GM18499 (cell line): Measurements from ENCODE around the gene NRSN2.
"Not testable (repeated sequence)": the region's sequence is repeated elsewhere in the genome, so short reads cannot be mapped to it uniquely, and the experiment has no call there.

ENCODE experiments used
- ATAC-seq: cut with Tn5 transposase; IDR thresholded peaks from one replicate; pipeline ENCODE4 v1.9.1; 2021; ENCODE audit warnings: moderate number of reproducible peaks; ENCODE audit not compliant: insufficient read depth, unreplicated experiment

Gene NRSN2

DNA sequence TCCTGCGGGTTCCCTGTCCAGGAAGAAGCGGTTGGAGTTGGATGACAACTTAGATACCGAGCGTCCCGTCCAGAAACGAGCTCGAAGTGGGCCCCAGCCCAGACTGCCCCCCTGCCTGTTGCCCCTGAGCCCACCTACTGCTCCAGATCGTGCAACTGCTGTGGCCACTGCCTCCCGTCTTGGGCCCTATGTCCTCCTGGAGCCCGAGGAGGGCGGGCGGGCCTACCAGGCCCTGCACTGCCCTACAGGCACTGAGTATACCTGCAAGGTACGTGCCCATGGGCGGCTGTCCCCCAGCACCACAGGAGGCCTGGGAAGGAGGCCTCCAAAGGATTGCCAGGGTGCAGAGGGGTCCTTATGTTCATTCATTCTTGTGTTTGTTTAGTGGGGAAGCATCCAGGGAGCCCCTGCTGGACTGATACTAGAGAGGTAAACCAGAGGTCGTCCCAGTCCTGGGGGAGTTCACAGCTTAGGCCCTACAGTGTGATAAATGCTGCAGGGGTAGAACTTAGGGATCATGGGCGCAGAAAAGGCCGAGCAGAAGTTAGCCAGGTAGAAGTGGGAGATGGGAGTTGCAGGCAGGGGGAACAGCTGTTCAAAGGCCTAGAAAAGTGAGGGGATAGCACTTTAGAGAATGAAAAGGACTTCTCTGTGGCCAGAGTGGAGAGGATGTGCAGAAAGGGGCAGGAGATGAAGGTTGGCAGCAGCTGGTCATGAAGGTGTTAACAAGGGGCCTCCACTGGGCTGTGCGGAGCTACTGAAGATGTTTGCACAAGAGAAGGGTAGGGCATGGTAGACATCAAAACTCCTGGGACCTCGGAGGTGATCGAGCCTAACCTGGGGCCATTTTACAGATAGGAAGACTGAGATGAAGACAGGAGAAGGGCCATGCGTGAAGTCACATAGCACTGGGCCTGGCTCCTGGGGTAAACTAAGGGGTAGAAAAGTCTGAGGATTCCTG, 41.4 kb downstream of the NRSN2 start:
- ATAC-seq = no peak

DNA sequence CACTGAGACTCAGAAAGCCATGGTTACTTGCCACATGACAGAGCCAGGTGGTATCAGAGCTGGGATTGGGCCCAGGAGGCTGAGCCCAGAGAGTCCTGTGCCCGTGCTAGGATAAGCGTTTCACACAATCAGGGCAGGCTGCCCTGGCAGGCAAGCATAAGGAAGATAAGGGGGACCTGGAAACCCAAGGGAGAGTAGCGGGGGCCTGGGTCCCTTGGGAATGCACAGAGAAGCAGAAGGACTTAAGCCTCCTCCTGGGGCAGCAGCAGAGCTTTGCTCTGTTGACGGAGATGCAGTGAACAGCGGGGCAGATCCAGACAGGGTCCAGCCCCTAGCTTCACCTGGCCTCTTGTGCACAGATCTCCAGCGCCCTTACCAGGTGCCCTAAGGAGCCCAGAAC, 42.3 kb downstream of the NRSN2 start:
- no peak for ATAC-seq

DNA sequence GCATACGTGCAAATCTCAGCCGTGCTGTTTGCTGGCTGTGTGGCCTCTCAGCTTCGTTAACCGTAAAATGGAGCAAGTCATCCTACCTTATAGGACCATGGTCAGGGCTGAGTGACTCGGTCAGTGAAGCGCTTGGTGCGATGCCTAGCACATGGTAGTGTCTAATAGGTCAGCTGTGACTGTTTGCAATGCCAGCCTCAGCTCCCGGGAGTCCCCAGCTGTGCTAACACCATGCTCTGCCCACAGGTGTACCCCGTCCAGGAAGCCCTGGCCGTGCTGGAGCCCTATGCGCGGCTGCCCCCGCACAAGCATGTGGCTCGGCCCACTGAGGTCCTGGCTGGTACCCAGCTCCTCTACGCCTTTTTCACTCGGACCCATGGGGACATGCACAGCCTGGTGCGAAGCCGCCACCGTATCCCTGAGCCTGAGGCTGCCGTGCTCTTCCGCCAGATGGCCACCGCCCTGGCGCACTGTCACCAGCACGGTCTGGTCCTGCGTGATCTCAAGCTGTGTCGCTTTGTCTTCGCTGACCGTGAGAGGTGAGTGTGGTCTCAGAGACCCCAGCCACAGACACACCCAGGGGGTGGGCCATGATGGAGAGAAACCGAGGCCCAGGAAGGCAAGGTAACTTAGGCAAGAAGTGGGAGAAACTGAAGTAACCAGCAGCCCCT, 44.3 kb downstream of the NRSN2 start:
- ATAC-seq = no peak

DNA sequence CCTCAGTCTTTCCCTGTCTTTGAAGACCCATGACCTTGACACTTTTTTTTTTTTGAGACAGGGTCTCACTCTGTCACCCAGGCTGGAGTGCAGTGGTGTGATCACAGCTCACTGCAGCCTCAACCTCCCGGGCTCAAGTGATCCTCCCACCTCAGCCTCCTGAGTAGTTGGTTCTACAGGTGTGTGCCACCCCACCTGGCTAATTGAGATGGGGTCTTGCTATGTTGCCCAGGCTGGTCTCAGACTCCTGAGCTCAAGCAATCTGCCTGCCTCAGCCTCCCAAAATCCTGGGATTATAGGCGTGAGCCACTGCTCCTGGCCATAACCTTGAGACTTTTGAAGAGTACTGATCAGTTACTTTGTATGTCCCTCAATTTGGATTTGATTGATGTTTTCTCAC, 46.4 kb downstream of the NRSN2 start:
- not testable (repeated sequence) for ATAC-seq

DNA sequence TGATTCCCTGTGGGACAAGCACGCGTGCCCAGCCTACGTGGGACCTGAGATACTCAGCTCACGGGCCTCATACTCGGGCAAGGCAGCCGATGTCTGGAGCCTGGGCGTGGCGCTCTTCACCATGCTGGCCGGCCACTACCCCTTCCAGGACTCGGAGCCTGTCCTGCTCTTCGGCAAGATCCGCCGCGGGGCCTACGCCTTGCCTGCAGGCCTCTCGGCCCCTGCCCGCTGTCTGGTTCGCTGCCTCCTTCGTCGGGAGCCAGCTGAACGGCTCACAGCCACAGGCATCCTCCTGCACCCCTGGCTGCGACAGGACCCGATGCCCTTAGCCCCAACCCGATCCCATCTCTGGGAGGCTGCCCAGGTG, 49.3 kb downstream of the NRSN2 start:
- no peak for ATAC-seq

DNA sequence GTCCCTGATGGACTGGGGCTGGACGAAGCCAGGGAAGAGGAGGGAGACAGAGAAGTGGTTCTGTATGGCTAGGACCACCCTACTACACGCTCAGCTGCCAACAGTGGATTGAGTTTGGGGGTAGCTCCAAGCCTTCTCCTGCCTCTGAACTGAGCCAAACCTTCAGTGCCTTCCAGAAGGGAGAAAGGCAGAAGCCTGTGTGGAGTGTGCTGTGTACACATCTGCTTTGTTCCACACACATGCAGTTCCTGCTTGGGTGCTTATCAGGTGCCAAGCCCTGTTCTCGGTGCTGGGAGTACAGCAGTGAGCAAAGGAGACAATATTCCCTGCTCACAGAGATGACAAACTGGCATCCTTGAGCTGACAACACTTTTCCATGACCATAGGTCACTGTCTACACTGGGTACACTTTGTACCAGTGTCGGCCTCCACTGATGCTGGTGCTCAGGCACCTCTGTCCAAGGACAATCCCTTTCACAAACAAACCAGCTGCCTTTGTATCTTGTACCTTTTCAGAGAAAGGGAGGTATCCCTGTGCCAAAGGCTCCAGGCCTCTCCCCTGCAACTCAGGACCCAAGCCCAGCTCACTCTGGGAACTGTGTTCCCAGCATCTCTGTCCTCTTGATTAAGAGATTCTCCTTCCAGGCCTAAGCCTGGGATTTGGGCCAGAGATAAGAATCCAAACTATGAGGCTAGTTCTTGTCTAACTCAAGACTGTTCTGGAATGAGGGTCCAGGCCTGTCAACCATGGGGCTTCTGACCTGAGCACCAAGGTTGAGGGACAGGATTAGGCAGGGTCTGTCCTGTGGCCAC, 49.9 kb downstream of the NRSN2 start:
- no peak for ATAC-seq

DNA sequence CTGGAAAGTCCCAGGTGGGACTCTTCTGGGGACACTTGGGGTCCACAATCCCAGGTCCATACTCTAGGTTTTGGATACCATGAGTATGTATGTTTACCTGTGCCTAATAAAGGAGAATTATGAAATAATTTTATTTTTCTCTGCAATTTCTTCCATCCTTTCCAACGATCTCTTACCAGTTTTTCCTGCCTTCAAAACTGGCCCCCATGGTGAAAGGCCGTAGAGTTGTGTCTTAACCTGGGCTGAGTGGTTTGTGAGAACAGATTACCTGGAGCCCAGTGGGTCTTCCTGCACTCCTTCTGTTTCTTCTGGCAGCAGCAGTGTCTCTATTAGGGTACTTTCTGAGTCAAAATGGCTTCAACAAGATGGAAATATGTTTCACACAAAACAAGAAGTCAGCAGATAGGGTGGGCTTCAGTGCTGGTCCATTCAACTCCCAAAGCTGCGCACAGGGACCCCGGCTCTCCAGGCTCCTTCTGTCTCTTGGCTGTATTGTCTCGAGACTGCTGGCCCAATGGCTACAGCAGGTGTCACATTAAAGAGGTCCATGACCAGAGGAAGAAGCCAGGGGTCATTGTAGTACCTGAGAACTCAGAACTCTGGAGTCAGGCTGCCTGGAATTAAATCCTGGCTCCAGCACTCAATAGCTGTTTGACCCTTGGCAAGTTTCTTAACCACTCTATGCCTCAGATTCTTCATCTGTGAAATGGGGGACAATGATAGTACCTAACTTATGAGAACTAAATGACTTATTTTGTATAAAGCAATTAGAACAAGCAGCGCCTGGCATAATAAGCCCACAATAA, 50.7 kb downstream of the NRSN2 start:
- no peak for ATAC-seq

DNA sequence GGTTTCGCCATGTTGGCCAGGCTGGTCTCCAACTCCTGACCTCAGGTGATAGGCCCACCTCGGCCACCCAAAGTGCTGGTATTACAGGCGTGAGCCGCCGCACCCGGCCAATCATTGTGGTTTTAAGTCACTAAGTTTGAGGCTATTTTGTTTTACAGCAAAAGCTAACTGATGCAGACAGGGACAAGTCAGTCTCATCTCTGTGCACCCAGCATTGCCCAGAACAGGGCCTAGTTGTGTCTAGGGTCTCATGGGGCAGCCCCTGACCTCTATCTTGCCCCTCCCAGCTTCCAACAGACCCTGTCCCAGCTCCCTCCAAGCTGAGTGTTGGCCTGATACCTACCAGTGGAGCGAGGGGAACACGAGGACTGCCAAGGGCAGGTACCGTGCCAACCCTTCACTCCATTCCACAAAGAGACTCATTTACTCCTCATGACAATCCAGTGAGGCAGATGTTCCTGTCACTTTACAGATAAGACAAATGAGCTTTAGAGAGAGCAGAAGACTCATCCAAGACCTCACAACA, 52.3 kb downstream of the NRSN2 start:
- no peak for ATAC-seq

DNA sequence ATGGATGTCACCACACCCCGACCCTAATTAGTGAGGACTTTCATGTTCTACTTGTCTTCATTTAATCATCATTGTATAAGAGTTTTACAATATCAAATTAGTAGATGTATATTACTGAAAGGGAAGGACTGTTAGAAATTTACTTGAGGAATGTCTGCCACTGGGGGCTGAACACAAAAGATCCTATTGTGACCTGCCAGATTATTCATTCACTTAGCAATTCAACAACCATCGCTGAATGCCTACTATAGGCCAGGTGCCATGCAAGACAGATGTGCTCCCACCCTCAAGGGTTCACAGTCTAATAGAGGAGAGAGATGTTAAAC, 53.2 kb downstream of the NRSN2 start:
- ATAC-seq = no peak

DNA sequence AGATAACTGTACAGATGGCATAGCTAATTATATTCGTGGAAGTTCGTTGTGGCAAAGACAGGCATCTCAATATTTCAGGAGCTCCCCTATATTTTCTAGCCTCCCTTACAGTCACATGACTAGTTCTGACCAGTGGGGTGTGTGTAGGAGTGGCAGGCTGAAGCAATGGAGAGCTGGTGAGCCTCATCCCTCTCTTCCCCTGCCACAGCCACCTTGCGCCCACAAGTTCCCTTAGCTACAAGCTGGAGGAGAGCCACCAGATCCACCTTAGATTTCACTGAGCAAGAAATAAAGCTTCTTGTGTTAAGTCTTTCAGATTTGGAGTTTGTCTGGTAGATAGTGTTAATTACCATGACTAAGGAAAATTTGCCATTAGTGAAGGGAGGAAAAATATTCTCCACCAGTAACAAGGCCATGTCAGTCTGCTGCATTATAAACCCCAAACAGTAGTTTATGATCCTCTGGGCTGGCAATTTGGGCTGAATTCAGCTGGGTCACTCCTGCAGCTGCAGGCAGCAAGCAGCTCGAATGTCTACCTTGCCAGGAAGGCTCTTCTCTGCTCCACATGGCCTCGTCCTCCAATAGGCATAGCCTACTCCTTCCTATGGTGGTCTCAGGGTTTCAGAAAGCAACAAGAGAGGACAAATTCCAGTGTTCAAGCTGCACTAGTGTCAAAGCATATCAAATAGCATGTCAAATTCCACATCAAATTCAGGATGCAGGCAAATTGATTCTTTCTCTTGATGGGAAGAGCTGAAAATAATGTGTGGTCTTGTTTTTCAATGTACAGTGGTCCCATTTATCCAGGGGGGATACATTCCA, 53.8 kb downstream of the NRSN2 start:
- ATAC-seq = no peak

DNA sequence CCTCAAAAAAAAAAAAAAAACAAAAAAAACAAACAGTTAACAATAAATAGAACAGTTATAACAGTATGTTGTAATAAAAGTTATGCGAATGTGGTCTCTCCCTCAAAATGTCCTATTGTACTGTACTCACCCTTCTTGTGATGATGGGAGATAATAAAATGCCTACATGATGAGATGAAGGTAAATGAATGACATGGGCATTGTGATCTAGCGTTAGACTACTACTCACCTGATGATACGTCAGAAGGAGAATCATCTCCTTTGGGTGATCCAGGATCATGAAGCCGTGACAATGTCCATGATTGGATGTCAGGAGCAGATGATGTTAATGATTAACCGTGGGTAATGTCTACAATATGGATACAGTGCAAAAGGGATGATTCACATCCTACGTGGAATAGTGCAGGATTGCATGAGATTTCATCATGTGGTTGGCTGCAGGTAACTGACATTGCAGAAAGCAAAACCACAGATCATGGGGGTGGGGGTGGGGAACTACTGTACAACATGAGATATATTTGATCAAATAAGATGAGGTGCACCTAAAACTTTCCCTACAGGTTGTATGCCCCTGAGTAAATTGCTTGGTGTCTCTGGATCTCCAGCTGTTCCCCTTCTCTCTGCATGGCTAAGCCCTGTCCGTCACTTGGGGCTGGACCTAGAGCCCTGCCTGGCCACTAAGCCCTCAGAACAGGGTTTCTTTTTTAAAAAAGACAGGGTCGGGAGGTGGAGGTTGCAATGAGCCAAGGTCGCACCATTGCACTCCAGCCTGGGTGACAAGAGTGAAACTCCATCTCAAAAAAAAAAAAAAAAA, 55.0 kb downstream of the NRSN2 start:
- no peak for ATAC-seq

DNA sequence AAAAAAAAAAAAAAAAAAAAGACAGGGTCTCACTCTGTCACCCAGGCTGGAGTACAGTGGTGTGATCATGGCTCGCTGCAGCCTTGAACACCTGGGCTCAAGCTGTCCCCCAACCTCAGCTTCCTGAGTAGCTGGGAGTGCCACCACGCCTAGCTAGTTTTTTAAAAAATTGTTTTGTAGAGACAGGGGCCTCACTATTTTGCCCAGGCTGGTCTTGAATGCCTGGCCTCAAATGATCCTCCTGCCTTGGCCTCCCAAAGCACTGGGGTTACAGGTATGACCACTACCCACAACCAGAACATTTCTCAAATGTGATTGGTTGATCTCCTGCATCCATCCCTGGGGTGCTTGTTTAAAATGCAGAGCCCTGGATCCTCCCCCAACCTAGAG, 55.6 kb downstream of the NRSN2 start:
- no peak for ATAC-seq

DNA sequence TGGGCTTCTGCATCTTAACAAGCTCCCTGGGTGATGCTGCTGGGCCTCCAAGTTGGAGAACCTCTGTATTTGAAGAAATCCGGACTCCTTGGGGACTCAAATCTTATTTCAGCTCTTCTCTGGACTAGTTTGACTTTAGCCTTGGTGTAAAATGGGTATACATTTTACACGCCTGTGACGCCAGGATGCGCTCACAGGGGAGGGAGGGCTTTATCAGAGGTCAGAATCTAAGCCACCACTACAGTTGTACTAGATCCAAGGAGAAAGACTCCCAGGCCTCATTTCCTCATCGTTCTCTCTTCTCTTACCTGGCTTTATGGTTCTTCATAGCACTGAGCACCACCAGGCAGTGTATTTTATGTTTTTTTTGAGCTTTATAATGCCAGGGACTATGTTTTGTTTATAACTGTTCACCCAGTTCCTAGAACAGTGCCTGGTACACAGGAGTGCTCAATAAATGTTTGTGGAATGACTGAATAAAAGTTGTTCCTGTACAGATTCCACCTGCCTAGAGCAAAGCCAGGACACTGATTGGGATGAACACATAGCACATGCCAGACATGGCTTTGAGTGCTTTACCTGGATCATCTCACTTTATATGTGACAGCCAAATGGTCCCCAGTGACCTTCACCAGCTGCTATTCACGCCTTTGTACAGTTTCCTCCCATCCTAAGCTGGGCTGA, 56.1 kb downstream of the NRSN2 start:
- ATAC-seq = no peak

DNA sequence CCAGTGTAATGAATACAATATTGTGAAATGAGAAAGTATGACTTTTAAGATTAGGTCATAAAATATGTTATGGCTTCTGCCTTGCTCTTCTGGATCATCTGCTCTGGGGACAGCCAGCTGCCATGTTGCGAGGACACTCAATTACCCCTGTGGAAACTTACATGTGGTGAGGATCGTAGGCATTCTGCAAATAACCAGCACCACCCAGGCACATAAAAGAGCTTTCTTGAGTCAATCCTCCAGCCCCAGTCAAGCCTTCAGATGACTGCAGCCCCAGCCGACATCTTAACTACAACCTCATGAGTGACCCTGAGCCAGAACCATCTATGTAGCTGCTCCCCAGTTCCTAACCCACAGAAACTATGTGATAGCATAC, 56.7 kb downstream of the NRSN2 start:
- ATAC-seq = no peak

DNA sequence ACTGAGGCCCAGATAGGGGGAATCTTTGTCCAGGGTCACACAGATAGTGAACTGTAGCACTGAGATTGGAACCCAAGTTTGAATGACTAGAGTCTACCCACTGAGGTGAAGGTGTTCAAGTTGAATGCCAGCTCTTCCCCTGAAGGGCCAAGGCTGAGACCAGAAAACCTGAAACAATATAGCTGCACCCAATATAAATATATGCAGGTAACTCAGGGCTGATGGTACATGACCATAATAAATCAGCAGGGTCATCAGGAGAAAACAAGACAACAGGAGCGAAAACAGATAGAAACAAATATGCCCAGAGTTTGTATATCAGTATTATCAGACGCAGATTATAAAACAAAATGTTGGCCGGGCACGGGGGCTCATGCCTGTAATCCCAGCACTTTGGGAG, 57.2 kb downstream of the NRSN2 start:
- ATAC-seq = no peak
